HG03139 (cell line): ENCODE results near the gene CBFA2T3.

Source experiments
- ATAC-seq: cut with Tn5 transposase; IDR thresholded peaks from one replicate; pipeline ENCODE4 v1.9.1; 2021; ENCODE audit not compliant: unreplicated experiment

Gene CBFA2T3

DNA sequence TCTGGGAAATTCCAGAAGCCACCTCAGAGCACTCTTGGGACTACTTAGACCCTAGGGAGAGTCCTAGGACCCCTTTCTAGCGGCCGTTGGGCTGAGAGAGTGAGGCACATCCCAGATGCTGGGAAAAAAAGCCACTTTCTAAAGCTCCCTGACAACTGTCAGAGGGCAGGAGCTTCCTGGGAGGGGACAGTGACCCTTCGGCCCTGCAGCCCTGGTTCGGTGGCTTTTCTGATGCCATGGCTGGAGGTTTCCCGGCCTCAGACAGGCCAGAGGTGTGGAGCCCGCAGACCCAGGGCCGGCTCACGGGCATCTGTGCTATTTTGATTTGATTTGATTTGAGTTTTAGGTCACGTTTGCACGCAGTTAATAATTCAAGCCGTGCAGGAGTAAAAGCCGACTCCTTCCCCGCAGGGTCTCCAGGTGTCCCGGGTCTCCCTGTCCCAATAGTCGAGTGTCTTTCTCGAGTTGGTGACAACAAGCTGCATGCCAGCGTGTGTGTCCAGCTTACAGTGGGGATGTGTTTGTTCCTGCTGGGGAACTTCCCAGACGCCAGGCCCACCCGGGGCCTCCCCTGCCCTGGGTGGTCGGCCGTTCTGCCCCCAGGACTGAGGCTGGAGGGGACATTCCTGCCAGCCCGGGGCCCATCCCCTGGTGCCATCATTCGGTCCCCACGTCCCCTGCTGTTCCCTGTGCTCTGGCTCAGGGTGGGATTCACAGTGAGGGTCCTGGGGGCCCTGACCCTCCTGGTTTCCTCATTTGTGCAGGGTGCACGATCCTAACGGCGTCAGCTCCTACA, 1.0 kb upstream of the CBFA2T3 start:
- no peak for ATAC-seq

DNA sequence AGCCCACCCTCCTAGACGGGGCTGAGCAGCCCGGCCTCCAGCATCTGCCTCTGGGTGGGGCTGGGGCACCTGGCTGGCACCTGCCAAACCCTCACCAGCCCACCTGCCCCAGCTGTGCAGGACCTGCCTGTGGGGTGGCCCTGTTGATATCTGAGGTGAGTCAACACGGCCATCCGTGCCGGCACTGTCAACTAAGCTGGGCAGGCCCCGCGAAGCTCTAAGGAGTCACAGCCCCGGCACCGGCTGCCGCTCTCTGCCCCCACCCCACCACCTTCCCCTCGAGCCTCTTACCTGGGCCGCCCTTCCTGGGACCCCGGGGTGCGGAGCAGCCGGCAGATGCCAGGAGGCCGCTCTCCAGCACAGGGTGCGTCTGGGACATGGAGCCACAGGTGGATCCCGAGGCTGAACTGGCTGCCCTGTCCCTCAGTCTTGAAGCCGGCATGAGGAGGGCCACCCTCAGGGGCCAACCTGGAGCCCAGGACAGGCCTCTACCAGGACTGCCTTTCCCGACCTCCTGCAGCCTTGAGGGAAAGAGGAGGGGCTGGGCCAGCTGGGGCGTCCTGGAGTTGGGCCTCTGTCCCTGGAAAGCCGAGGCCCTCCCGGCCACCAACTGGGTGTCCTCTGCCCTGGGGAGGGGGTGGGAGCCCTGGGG, 515 bp downstream of the CBFA2T3 start:
- no peak for ATAC-seq

DNA sequence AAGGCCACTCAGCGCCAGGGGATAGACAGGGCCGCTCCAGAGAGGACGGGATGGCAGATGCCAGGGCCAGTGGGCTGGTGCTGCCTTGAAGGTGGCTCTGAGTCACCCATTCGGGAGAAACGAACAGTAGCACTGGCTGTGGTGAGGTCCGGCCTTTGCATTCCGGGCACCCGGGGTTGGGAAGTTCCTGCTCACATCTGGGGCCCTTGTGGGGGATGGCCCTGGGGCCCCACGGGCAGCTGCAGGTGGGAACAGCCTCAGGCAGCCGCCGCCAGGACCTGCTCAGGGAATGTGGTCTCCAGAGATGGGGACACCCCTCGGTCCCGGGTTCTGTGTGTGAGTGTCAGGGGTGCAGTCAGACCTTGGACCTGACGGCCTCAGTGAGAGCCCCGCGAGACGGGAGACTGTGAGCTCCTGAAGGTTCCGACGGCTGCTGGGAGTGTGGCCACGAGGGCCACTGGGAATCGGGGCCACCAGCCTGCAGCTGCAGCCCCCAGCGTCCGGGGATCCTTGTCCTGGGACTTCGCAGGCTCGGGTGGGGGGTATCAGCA, 1.4 kb downstream of the CBFA2T3 start:
- no peak for ATAC-seq

DNA sequence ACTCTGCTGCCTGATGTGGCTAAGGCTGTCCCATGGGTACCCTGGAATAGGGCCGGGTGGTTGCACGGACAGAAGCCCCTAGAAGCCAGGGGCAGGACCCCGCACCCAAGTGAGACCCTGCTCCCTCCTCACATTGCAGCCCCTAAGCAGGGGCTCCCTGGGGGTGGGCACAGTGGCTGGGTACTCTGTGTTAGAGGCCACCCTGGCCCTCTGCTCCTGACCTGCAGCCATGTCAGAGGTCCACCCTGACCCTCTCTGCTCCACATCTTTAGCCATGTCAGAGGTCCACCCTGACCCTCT, 2.1 kb downstream of the CBFA2T3 start:
- ATAC-seq: no peak

DNA sequence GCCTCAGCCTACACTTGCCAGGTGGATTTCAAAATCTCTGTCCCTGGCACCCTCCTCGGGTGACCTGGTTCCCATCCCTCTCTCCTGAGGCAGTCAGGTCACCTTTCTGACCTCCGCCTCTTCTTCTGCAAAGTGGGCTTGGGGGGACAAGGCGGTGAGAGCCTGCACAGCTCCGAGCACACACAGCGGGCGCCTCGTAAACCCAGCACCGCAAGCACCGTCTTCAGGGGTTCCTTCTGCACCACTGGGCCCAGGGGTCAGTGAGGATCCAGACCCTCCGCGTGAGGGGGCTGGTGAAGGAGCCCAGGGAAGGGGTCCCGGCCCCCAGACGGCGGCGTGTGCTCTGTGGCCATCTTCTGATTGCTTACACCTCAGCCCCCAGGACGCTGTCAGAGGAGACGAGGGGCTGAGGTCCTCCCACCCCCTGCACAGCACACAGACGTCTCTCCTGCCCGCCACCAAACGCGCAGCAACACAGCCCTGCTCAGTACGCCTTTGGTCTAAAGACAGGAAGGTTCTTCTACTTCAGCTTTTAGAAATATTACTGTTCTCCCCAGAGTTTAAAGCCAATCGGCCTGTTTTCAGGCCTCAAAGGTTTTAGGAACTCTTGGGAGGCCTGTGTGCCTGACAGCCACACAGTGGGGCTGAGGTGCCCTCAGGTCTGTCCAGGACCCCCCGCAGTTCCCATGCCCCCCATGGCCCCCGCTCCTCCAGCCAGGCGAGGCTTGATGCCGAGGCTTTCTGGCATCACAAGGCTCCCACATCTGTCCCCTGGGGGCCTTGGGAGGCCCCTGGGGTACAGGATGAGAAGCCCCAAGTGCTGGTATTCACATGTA, 2.7 kb downstream of the CBFA2T3 start:
- no peak for ATAC-seq

DNA sequence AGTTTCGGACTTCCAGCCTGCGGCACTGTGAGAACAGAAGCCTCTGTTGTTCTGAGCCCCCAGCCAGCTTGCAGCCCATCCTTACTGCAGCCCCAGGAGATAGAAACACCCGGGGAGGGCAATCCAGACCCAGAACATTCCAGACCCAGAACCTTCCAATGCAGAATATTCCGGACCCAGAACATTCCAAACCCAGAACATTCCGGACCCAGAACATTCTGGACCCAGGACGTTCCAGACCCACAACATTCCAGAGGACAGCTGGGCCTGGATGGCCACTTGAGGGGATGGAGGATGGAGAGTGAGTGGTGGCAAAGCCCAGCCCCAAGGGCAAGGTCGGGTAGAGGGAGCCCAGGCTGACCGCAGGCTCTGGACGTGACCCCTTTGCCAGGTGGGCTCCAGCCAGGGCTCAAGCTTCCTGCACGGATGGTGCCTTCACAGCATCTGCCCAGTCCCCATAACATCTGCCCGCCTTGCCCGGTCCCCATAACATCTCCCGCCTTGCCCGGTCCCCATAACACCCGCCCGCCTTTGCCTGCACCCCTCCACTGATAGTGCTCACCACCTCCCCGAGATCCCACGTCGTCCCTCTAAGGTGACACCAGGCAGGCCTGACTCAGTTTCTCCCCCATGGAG, 3.5 kb downstream of the CBFA2T3 start:
- no peak for ATAC-seq

DNA sequence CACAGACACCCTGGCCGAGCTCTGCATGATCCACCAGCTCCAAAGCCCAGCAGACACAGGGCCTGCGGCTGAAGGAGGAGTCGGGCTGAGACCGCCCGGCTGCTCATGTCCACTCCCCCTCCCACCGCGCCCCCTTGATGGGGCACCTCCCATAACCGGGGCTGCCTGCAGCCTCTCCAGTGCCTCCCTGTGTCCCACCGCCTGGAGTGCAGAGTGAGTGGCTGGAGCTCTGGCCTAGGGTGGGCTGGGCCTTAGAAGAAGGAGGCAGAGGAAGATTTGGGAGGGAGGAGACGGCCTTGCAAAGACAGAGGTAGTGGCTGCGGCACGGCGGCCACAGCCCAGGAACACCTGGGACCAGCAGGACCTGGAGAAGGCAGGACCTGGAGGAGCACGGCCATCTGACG, 4.0 kb downstream of the CBFA2T3 start:
- no peak for ATAC-seq

DNA sequence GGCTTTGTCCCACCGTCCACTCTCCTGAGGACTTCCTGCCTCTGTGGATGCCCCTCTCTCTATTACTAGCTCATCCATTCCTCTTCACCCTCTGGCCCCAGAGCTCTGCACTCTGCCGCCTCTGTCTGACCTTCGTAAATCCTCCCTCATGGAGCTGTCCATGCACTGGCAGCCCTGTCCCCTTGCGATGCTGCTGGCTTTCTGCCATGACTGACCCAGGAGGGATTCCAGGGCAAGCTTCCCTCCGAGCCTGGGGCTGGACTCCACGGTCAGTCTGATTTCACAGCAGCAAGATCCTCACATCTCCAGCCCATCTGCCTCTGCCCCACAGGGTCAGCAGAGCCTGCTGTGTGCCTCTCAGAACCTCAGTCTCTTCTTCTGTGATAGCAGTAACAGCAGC, 4.7 kb downstream of the CBFA2T3 start:
- no peak for ATAC-seq

DNA sequence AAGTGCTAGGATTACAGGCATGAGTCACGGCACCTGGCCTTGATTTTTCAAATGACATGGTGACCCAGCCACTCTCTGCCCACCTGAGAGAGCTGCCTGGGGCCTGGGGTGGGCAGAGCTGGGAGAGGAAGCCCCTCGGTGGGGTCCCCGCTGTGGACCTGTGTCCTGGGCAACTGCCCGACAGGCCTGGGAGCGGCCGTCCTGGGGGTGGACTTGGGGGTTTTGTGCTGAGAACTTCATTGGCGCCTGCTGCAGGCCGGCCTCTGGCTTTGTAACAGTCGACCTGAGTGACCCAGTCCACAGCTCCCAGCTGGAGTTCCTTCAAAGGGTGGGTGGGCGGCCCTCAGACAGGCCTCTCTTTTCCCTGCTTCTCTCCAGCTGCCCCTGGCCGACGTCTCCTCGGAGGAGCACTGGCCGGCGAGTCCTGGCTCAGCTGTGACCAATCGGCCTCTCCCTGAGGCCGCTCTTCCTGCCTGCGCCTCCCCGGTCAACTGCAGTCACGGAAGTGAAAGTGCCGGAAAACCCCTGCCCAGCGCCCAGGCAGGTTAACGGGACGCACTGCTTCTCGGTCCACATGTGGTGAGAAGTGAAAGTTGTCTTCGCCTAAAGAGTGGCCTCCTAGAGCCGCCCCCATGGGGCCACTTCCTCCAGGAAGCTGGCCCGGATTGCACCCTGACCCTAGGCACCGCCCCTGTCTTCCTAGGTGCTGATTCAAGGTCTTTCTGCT, 5.5 kb downstream of the CBFA2T3 start:
- ATAC-seq: no peak

DNA sequence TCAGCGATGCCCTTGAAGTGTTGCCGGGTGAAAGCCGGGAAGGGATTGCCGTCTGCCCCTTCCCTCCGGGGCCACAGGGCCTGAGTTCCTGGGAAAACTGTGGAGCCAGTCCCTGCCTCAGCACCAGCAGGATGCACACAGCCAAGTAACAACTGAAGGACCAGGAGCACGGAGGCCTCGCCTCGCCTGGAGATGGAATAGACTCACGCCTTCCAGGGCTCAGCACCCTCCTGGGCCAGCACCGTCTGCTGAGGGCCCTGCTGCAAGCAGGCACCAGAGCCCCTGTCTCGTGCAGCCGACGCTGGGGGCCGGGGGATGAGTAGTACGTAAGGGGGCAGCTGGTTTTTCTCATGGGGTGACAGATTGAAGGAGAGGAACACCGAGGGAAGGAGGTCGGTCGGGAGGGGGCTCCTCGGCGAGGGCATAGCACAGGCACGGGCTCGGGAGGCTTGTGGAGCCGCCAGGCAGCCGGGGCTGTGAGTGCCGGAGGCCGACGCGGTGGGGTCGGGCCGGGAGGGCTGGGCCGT, 6.4 kb downstream of the CBFA2T3 start:
- ATAC-seq: no peak

DNA sequence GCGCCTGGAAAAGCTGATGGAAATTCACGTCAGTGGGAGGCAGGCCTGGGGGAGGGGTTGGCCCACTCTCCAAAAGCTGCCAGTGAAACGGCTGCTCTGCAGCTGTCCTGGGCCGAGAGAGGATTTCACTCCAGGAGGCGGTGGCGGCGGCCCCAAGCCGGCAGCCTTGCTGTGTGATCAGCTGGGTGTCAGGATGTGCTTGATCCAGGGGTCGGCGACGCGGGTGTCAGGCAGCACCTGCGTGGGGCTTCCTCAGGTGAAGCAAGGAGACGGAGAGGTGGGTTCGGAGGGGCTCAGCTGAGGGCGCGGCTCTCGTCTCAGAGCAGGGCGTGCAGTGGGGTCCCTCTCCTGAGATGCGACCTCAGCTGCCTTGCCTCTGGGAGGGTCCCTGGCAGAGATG, 7.0 kb downstream of the CBFA2T3 start:
- no peak for ATAC-seq

DNA sequence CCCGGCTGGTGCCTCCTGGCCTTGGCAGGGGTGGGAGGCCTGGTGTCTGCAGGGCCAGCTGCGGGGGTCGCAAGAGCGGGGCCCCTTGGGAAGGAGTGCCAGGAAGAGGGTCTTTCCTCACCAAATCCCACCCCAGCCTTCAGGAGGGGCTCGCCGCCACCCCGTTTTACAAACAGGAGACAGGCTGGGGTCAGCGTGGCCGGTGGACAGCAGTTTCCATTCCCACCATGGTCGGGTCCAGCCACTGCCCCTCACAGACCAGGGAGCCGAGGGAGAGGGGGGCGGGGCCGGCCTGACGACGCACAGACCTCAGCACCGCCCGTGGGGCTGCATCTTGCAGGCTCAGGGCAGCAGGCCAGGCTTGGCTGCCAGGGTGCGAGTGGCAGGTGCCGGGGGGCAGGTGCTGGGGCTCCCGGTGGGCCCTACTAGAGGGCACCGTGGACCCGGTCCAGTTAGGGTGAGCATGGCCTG, 7.6 kb downstream of the CBFA2T3 start:
- ATAC-seq: no peak

DNA sequence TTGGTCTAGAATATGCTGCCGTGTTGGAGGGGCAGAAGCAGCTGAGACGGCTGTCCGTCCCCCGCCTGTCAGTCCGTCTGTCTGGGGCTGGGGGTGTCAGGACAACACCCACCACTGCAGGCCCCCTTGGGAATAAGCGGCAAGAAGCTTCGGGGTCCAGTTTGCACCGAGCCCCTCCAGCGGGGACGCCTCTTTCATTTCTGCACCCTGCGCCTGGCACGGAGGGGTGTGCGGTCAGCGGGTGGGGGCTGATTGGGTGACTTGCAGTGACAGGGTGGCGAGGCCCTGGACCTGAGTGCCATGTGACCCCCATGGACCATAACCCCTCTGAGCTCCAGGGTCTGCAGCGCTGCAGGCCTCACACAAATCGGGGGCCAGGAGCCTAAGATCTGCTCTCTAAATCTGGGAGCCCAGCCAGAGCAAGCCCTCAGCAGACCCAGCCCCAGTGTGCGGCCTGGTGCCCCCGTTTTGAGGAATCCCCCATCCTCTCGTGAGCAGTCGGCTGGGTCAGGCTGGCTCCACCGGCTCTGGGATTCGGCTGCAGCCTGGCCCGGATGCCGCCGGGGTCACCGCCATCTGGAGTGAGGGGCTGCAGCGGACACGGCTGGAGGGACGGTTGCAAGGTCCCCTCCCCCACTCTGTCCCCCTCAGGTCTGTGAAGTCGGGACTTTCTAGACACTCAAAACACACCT, 8.3 kb downstream of the CBFA2T3 start:
- ATAC-seq: no peak

DNA sequence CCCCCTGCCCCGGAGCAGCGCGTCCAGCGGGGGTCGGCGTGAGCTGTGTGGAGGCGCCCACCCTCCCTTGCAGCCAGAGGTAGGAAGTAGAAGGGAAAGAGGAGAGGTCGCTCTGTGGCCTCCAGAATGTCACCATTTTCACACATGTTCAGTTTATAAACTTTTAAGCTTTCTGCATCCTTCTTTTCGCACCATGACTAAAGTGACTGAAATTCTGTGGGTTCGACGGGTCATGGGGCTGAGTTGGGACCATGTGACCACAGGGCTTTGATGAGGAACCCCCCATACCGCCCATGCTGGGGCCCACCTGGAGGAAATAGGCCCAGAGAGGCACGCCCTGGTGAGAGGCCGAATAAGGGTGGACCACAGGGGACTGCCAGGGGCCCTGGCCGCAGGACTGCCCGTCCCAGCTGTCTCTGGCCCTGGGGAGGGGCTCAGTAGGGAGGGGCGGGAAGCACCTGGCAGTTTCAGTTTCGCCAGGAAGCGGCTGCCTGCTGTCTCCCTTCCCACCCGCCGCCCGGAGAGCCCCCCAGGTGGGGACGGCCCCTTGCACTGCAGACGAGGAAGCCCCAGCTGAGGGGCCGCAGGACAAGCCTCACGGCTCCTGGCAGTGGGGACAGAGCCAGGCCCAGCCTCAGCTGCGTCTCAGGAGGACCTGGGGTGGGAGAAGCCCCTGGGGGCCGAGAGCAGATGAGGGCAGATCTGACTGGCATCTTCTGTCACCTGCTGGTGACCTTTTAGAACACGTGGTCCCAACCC, 9.0 kb downstream of the CBFA2T3 start:
- ATAC-seq: peak; percentile 41

DNA sequence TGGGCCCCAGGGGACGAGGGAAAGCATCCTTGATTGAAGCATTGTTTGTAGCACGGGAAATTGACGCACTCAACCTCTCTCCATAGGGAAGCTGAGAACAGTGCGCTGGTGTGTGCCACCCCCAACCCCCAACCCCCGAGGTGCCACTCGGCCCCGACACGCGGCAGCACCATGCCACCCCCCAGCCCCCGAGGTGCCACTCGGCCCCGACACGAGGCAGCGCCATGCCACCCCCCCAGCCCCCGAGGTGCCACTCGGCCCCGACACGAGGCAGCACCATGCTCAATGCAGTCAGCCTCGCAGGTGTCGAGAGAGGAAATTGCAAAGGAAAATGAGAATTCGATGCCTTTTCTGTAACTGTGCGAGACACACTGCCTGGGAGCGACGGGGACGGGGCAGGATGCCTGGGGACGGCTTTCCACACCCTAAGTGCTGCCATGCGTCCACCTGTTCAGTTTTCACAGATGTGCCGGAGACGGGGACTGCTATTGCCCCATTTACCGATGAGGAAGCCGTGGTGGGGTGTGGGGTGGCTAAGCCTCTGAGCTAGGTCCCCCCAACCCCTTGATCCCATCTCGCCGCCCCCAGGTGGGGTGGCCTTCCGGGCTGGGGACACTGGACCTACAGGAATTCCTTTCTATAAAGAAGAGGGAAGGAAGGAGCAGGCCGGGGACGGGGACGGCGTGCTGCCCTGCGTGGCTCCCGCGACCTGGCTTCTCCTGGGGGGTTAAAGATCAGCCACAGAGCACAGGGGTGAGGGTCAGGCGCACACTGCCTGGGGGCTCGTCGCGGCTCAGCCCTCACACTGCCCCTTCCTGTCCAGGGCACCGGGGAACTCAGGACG, 9.8 kb downstream of the CBFA2T3 start:
- ATAC-seq: no peak

DNA sequence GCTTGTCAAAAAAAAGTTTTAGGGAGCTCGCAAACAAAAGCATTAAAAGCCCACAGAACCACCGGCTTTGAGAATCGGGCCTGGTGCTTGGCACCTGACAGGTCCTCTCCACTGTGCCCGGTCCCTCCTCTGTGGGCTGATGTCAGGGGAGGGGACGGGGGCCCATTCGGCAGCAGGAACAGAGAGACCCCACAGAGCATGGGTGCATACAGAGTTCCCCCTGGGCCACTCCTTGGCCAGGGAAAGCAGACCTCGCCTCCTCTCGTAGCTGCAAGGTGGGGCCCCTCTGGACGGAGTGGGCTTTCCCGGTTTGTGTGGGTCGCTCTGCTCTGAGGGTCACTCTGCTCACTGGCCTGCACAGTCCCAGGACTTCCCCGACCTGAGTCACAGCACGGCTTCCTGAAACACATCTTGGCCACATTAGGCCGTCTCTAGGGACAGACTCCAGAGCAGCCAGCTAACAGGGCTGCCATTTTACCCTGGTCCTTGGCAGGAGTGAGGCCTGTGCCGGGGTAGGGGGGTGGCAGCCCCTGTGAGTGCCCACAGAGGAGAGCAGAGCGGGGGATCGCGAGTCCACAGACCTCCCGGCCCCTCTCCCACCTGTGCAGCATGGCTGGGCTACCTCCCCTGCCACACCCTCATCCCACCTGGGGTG, 11.1 kb downstream of the CBFA2T3 start:
- no peak for ATAC-seq

DNA sequence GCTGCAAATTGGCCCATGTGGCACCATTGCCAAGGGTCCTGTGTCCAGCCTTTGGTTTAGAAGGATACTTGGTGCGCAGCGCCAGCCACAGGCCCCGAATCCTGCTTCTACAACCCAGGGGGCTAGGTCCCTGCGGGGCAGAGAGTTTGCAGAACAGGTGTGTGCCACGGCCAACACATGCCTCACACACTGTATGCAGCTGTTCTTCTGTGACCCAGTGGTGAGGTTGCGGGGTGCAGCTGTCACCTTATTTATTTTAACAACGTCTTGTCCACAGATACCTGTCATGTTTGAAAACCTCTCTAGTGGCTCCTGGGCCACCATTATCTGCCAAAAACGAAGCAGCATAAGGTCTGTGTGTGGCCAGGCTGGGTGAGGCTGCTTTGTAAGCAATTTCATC, 11.6 kb downstream of the CBFA2T3 start:
- ATAC-seq: no peak

DNA sequence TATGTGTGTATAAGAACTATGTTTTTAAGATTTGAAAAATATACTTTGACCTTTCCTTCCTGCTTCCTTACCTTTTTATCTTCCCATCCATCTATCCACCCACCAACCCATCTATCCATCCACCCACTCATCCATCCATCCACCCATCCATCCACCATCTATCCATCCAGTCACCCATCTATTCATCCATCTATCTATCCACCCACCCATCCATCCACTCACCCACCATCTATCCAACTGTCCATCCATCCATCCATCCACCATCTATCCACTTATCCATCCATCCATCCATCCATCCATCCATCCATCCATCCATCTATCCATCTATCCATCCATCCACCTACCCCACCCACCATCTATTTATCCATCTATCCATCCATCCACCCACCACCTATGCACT, 12.4 kb downstream of the CBFA2T3 start:
- ATAC-seq: no peak
